GM21367 (cell line): Measurements from ENCODE around the gene EGLN1.
"Not testable (repeated sequence)": the region's sequence is repeated elsewhere in the genome, so short reads cannot be mapped to it uniquely, and the experiment has no call there.

ENCODE experiments used
- ATAC-seq: cut with Tn5 transposase; IDR thresholded peaks from one replicate; pipeline ENCODE4 v1.9.1; 2021; ENCODE audit not compliant: unreplicated experiment

The EGLN1 gene

GRCh38 chr1:231364192-231364591 lies 57.9 kb downstream of the EGLN1 start:
- no peak for ATAC-seq

DNA sequence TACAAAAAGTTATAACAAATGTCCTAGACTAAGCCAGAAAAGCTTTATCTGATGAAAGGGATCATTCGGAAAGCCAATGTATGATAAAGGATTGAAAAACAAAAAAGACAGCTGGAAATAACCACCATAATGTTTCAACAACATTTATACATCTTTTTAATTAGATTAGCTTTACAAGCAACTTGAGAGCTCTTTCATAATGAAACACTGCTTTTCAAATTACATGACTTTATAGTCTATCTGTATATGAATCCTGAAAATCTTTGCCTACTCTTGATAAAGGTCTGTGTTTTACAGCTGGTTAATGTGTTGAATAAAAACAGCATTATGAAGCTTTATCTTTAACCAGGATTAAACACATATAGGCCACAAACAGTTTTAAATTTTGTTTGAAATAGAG lies 58.5 kb downstream of the EGLN1 start:
- ATAC-seq = no peak

- no peak for ATAC-seq
Observed at GRCh38 chr1:231362325-231362724, 59.8 kb downstream of the EGLN1 start.

- ATAC-seq = no peak
Observed at GRCh38 chr1:231359113-231359512, 63.0 kb downstream of the EGLN1 start.

DNA sequence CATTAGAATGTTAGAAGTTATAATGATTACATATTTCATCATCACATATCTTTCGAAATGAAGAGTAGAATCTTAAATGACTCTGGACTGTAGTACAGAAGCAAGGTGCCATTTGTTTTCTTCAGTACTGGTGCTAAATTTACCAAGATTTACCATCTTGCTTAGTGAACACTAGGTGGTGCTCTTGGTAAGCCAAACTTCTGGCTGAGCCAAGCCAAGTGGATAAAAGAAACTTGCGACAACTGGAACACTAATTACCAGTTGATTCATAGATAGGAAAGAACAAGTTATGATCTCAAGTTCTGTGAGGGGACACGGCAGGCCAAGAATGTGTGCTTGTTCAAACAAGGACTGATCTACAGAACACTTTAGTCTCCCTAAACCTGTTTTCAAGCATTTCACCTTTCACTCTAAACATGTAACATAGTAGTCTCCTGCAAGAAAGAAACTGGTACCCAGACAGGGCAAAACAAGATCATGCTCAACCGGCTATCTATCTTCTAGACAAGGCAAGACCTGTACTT lies 64.2 kb downstream of the EGLN1 start:
- peak; percentile 82 for ATAC-seq

DNA sequence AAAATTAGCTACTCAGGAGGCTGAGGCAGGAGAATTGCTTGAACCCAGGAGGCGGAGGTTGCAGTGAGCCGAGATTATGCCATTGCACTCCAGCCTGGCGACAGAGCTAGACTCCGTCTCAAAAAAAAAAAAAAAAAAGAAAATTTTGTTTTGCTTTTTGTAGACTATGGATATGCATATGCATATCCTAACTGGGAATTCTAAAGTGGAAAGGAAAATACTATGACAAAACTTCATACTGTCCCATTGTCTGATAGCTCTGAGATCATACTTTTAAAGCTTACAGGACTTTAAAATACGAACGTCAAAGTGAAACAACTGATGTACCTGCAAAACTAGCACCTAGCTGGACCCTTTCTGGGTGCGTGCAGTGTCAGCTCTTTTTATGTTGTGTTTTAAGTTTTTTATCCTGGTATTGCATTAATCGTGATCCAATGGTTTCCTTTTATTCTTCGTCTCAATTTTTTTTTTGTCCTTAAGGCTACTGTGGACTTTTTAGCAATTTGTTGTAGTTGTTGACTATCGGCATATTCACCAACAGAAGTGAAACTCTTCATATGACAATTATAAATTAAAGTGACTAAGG lies 64.8 kb downstream of the EGLN1 start:
- ATAC-seq = no peak

DNA sequence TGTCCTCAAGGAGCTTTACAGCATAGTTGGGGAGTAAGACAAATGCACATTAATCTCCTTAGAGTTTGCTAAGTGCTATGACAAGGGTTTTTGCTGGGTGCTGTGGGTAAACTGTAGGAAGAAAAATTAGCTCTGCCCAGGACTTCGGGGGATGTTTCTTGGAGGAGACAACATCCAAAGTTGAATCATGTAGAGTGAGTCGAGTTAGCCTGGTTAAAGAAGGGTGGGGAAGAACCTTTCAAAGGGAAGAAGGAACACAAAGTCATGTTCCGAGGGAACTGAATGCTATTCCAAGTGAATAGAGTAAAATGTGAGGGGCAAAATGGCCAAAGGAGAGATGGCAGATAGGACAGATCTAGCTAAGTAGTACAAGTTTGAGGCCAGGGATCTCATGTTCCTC lies 66.9 kb downstream of the EGLN1 start:
- no peak for ATAC-seq

GRCh38 chr1:231354330-231355020 lies 67.6 kb downstream of the EGLN1 start:
- ATAC-seq = no peak

DNA sequence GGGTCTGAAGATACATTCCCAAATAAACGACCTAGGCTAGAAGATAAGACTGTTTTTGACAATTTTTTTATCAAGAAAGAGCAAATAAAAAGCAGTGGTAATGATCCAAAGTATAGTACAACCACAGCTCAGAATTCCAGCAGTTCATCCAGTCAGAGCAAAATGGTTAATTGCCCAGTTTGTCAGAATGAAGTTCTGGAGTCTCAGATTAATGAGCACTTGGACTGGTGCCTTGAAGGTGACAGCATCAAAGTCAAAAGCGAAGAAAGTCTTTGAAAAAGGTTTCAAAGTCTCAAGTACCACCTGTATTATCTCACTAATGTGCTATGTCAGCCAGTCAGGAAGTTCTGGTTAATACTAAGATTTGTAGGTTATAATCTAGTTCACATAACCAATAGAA lies 69.0 kb downstream of the EGLN1 start:
- no peak for ATAC-seq

DNA sequence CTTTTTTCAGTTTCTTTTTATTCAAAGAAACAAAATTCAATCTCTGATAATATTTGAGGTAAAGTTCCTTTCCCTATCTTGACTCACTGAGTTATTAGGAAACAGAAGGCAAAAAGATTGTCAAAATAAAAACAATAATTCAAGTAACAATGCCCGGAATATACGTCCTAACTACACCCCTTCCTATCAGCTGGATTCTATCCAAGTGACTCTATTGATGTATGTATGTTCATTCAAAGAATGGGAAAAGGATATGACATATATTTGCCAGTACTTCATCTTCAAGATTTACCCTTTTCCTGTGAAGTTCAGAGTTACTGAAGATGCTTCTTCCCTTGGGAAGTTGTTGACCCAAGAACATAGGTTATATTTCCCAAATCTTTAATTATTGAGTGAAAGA lies 70.3 kb downstream of the EGLN1 start:
- no peak for ATAC-seq

GRCh38 chr1:231348856-231349255 lies 73.2 kb downstream of the EGLN1 start:
- not testable (repeated sequence) for ATAC-seq

- ATAC-seq = no peak
Observed at GRCh38 chr1:231348442-231348841, 73.6 kb downstream of the EGLN1 start.

- no peak for ATAC-seq
Observed at GRCh38 chr1:231347961-231348360, 74.1 kb downstream of the EGLN1 start.

DNA sequence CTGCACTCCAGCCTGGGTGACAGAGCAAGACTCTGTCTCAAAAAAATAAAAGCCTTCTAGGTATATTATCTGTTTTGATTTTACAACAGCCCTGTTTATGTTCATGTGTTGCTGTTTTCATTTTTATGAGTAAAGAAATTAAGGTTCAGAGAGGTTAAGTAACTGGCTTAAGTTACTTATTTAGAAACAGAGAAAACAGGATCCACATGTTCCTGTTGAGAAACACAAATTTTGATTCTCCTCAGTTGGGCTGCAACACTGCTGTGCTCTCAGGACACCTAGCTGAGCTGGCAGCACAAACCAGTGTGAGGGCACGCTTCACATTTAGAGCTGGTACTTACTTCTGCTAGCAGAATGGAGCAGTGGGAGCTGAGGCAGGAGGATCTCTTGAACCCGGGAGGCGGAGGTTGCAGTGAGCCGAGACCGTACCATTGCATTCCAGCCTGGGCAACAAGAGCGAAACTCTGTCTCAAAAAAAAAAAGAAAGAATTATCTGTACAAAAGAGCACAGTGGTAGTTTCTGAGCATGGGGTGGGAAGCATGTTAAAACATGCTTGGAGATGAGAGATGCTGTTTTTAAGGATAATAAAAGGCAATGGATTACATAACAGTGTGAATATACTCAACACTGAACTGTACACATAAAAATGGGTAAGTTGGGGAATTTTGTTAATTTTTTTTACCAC lies 81.6 kb downstream of the EGLN1 start:
- no peak for ATAC-seq

GRCh38 chr1:231338270-231339128 lies 83.6 kb downstream of the EGLN1 start, which contains the start of gene SPRTN:
Gene SPRTN, plus strand, starts transcription at chr1:231338293. Its CDS starts 91 bp downstream, at chr1:231338384.
- ATAC-seq = peak; percentile 6

DNA sequence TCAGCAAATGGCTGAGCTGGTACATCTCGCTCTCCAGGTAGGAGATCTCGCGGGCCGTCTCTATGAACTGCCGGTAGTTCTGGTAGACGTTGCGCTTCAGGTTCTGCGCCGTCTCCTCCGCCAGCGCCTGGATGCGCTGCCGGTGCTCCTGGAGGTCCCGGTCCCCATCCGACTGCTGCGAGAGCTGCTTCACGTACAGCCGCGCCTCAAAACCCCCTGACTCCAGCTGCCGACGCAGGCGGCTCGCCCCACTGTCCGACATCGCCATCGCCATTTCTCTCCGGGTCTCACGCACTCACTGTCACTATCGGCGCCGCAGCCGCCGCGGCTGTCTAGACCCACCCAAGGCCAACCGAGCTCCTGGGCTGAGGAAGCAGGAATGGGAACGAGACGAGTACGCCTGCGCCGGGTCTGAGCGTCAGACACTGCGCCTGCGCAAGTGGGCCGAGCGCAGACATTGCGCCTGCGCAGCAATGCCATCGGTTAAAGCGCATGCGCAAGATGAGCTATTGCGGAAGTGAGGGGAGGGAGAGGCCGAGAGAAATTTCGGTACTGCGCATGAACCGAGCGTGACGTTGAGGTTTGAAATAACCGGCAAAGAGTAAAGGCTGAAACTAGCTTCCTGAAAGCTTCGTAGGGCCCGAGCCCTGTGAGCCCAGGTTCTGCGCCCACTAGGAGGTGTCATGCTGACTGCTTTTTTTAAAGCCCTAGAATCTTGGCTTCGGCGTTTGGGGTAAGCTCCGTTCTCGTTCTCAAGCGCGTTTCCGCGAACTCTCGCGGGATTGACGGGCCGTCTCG lies 84.4 kb downstream of the EGLN1 start, which contains the start of gene EXOC8:
EXOC8 (minus strand) TSS at position 381 of the 798 bp plus-strand sequence; CDS start at position 274, 107 bp downstream.
- peak; percentile 59 for ATAC-seq

DNA sequence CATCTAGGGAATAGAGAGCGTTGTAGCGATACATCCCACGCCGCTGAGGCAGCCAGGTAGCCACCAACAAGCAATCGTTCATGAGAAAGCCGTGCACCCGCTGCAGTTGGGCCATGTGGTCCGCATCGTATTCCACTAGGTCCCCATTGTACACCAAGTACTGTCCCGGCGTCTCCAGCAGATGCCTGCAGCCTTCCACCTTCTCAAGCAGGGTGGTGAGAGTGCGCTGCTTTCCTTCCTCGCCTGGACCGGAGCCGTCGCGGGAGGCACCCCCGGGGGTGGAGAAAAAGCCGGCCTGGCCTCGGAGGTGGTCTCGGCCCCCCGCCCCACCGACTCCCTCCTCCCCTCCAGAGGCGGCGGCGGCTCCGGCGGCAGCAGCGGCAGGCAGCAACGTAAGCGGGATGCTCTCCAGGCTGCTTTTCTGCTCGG lies 85.0 kb downstream of the EGLN1 start:
- ATAC-seq = peak; percentile 1

DNA sequence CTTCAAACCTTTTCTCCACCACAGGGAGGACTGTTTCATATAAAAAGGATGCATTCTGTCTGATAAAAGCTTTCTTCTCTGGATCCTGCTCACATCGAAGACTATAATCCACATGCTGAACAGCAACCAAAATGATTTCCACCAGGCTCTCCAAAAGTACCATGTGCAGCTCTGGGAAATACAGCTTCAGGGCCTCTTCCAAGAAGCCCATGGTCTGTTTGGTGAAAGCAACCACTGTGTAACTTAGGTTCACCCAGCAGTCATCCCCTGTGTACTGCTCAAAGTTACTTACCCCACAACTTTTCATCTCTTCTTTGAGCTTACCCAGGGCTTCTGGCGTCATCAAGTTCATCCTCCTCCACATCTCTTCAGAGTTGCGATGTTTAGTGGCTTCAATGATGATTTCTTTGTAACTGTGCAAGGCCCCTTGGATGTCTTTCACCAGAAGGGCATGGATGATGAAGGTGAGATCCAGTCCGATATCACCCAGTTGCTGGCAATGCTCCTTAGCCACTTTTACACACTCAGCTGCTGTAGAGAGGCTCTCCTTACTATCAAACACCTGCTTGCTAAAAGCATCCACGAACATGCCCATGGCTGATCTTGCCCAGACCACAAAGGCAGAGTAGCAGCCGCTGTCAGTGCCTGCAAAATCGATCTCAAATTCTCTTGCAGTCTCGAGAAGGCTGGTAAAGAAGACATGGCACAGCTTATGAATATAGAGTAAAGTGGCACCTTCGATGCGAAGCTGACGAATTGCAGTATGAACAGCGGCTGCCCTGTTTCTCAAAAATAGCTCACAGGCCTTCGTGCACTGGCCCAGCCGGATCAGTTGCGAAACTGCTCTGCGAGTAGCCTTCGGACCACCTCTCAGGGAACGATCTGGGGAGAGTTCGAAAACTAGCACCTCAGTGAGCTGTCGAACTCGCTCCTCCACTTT lies 86.2 kb downstream of the EGLN1 start:
- no peak for ATAC-seq

DNA sequence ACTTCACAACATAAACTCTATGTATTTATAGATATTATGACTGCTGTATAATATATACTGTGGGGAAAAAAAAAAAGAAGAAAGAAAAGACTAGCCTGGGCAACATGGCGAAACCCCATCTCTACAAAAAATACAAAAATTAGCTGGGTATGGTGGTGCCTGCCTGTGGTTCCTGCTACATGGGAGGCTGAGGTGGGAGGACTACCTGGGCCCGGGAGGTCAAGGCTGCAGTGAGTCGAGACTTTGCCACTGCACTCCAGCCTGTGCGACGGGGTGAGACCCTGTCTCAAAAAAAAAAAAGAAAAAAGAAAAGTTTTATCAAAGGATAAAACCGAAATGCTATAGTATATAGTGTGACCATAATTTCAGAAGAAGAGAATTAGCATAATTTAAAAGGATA lies 87.1 kb downstream of the EGLN1 start:
- ATAC-seq = no peak
